ENCODE data around the gene ZNF217. TPM values are rescaled to one million over a fixed set of nuclear protein-coding genes. Genes with fewer than 3 reads are reported as not detected.
"Not testable (repeated sequence)": the region's sequence is repeated elsewhere in the genome, so short reads cannot be mapped to it uniquely, and the experiment has no call there.

Gene ZNF217
- total RNA-seq, 1 donor from 2014 or later = 64.7 TPM

- no peaks in the 10 kb centered on the region for H3K36me3 Mint-ChIP-seq (ENCODE audit: unreplicated experiment)
- peaks cover 2% of the 10 kb centered on the region for H3K27me3 Mint-ChIP-seq (ENCODE audit: unreplicated experiment)
- no peaks in the 10 kb centered on the region for H3K4me1 Mint-ChIP-seq (ENCODE audit: low read depth, unreplicated experiment)
- no peak for DNase-seq
- no peaks in the 10 kb centered on the region for H3K9me3 Mint-ChIP-seq (ENCODE audit: unreplicated experiment)
- TF ChIP-seq CTCF (IDR thresholded peaks at IDR 0.05; ENCODE audit: partially characterized antibody, unreplicated experiment) = no peak
- H3K27ac Mint-ChIP-seq (ENCODE audit: unreplicated experiment) = no peak overlapping the region
- H3K4me3 Mint-ChIP-seq (ENCODE audit: unreplicated experiment) = no peak overlapping the region
Observed at GRCh38 chr20:53557130-53557529, 36.5 kb downstream of the ZNF217 start.

GRCh38 chr20:53556267-53556897 lies 37.3 kb downstream of the ZNF217 start:
- Mint-ChIP-seq H3K4me1 (ENCODE audit: low read depth, unreplicated experiment) (no peaks in the 10 kb centered on the region), H3K27me3 (ENCODE audit: unreplicated experiment) (peaks cover 2% of the 10 kb centered on the region), H3K9me3 (ENCODE audit: unreplicated experiment) (no peaks in the 10 kb centered on the region), H3K4me3 (ENCODE audit: unreplicated experiment) (no peak overlapping the region), H3K36me3 (ENCODE audit: unreplicated experiment) (no peaks in the 10 kb centered on the region), H3K27ac (ENCODE audit: unreplicated experiment) (no peak overlapping the region)
- TF ChIP-seq CTCF (IDR thresholded peaks at IDR 0.05; ENCODE audit: partially characterized antibody, unreplicated experiment) = no peak
- no peak for DNase-seq

- no peak for TF ChIP-seq CTCF (IDR thresholded peaks at IDR 0.05; ENCODE audit: partially characterized antibody, unreplicated experiment)
- Mint-ChIP-seq H3K27ac (ENCODE audit: unreplicated experiment) (no peak overlapping the region), H3K4me1 (ENCODE audit: low read depth, unreplicated experiment) (no peaks in the 10 kb centered on the region), H3K4me3 (ENCODE audit: unreplicated experiment) (no peak overlapping the region), H3K9me3 (ENCODE audit: unreplicated experiment) (no peaks in the 10 kb centered on the region), H3K27me3 (ENCODE audit: unreplicated experiment) (peaks cover 2% of the 10 kb centered on the region), H3K36me3 (ENCODE audit: unreplicated experiment) (no peaks in the 10 kb centered on the region)
- DNase-seq = no peak
Observed at GRCh38 chr20:53555816-53556215, 37.8 kb downstream of the ZNF217 start.

GRCh38 chr20:53555081-53555480 lies 38.6 kb downstream of the ZNF217 start:
- Mint-ChIP-seq H3K4me1 (ENCODE audit: low read depth, unreplicated experiment) (no peaks in the 10 kb centered on the region), H3K4me3 (ENCODE audit: unreplicated experiment) (no peak overlapping the region), H3K9me3 (ENCODE audit: unreplicated experiment) (no peaks in the 10 kb centered on the region), H3K27ac (ENCODE audit: unreplicated experiment) (no peak overlapping the region), H3K36me3 (ENCODE audit: unreplicated experiment) (no peaks in the 10 kb centered on the region), H3K27me3 (ENCODE audit: unreplicated experiment) (peaks cover under 1% of the 10 kb centered on the region)
- no peak for DNase-seq
- TF ChIP-seq CTCF (IDR thresholded peaks at IDR 0.05; ENCODE audit: partially characterized antibody, unreplicated experiment) = no peak

GRCh38 chr20:53552572-53552893 lies 41.1 kb downstream of the ZNF217 start:
- H3K27me3 Mint-ChIP-seq (ENCODE audit: unreplicated experiment); H3K4me3 Mint-ChIP-seq (ENCODE audit: unreplicated experiment); H3K4me1 Mint-ChIP-seq (ENCODE audit: low read depth, unreplicated experiment); H3K27ac Mint-ChIP-seq (ENCODE audit: unreplicated experiment); DNase-seq; H3K9me3 Mint-ChIP-seq (ENCODE audit: unreplicated experiment); H3K36me3 Mint-ChIP-seq (ENCODE audit: unreplicated experiment): not testable (repeated sequence)

GRCh38 chr20:53551719-53552571 lies 41.7 kb downstream of the ZNF217 start:
- H3K36me3 Mint-ChIP-seq (ENCODE audit: unreplicated experiment); H3K27me3 Mint-ChIP-seq (ENCODE audit: unreplicated experiment); H3K4me1 Mint-ChIP-seq (ENCODE audit: low read depth, unreplicated experiment); DNase-seq; H3K9me3 Mint-ChIP-seq (ENCODE audit: unreplicated experiment); H3K27ac Mint-ChIP-seq (ENCODE audit: unreplicated experiment); H3K4me3 Mint-ChIP-seq (ENCODE audit: unreplicated experiment): not testable (repeated sequence)

Data from glutamatergic neuron (in vitro differentiated cells).